Prostate gland (tissue), 2 donors: ENCODE results near the gene CRB2.

Experiments used
- CTCF ChIP-seq, 4 experiments: fragments of 200-600 bp in 2 of 4; fragments of 450-650 bp in 2 of 4; sonication (generic) in 2 of 4; IDR thresholded peaks; 1 replicate in 3 of 4; 2 replicates in 1 of 4; pipeline ENCODE4 v1.5.1; 2016 to 2019; ENCODE audit warnings: antibody characterized with exemption in 4 of 4, mild to moderate bottlenecking in 2 of 4, moderate library complexity in 2 of 4
- POLR2A ChIP-seq: fragments of 450-650 bp; IDR thresholded peaks from one replicate; pipeline ENCODE4 v1.6.1; 2016; ENCODE audit warnings: antibody characterized with exemption, mild to moderate bottlenecking

GRCh38 chr9:123372766-123373446, 16.9 kb downstream of the CRB2 start:
- TF ChIP-seq CTCF (IDR thresholded peaks at IDR 0.05), result no peak
- TF ChIP-seq POLR2A, result no peak
